A549 (cell line): ENCODE data around the gene SLC25A47.

Source experiments
- CTCF ChIP-seq: fragments of >200 bp; sonication (Bioruptor Twin); formaldehyde crosslinking; IDR thresholded peaks from 3 replicates; pipeline ENCODE4 v1.5.1; 2016
- FOSL2 ChIP-seq, 2 experiments: fragments of 450-650 bp in 1 of 2; fragments of >200 bp in 1 of 2; sonication (Bioruptor Twin) in 1 of 2; formaldehyde crosslinking; IDR thresholded peaks; 2 replicates each; pipeline versions ENCODE4 v1.5.0 to v1.6.1; 2016 to 2020; ENCODE audit warnings: mild to moderate bottlenecking in 1 of 2, moderate library complexity in 1 of 2
- MAFK ChIP-seq: fragments of 450-650 bp; IDR thresholded peaks from 2 replicates; pipeline ENCODE4 v1.6.1; 2014; ENCODE audit not compliant: partially characterized antibody
- MYC ChIP-seq: IDR thresholded peaks from 2 replicates; pipeline ENCODE4 v1.6.1; 2012; ENCODE audit warnings: mild to moderate bottlenecking, inconsistent platforms, low read length, improper control_type of control experiment, borderline replicate concordance
- NFE2L2 ChIP-seq: fragments of 150-350 bp; conservative IDR thresholded peaks from 2 replicates; pipeline ENCODE4 v1.6.1; 2014; ENCODE audit warnings: low read length
- POLR2A ChIP-seq: IDR thresholded peaks from 2 replicates; pipeline ENCODE4 v1.6.1; 2012; ENCODE audit warnings: mild to moderate bottlenecking, low read length
- SMC3 ChIP-seq: fragments of >200 bp; sonication (Bioruptor Twin); formaldehyde crosslinking; IDR thresholded peaks from 3 replicates; pipeline ENCODE4 v1.6.1; 2018; ENCODE audit warnings: inconsistent platforms

- TF ChIP-seq CTCF (no peak), SMC3 (no peak), FOSL2 (IDR thresholded peaks at IDR 0.05) (no peak), FOSL2 (CRISPR knock-in tag; IDR thresholded peaks at IDR 0.05) (no peak), NFE2L2 (no peak), POLR2A (no peak), MYC (no peak), MAFK (no peak)
Observed at GRCh38 chr14:100374876-100375265, 51.7 kb downstream of the SLC25A47 start.
